NCI-H2227 (cell line): ENCODE data around the gene HPRT1.
"Not testable (repeated sequence)": the region's sequence is repeated elsewhere in the genome, so short reads cannot be mapped to it uniquely, and the experiment has no call there.

ENCODE experiments used
- DNase-seq: peaks from one replicate; lab custom pipeline; 2025; ENCODE audit not compliant: unreplicated experiment; lab: John Stamatoyannopoulos, UW

The HPRT1 gene, protein sequence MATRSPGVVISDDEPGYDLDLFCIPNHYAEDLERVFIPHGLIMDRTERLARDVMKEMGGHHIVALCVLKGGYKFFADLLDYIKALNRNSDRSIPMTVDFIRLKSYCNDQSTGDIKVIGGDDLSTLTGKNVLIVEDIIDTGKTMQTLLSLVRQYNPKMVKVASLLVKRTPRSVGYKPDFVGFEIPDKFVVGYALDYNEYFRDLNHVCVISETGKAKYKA

DNA sequence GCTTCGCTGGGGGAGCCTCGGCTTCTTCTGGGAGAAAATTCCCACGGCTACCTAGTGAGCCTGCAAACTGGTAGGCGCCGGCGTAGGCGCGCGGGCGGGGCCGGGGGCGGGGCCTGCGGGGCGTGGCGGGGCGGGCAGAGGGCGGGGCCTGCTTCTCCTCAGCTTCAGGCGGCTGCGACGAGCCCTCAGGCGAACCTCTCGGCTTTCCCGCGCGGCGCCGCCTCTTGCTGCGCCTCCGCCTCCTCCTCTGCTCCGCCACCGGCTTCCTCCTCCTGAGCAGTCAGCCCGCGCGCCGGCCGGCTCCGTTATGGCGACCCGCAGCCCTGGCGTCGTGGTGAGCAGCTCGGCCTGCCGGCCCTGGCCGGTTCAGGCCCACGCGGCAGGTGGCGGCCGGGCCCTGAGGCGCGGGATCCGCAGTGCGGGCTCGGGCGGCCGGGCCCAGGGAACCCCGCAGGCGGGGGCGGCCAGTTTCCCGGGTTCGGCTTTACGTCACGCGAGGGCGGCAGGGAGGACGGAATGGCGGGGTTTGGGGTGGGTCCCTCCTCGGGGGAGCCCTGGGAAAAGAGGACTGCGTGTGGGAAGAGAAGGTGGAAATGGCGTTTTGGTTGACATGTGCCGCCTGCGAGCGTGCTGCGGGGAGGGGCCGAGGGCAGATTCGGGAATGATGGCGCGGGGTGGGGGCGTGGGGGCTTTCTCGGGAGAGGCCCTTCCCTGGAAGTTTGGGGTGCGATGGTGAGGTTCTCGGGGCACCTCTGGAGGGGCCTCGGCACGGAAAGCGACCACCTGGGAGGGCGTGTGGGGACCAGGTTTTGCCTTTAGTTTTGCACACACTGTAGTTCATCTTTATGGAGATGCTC is at the start of gene HPRT1:
TSS of gene HPRT1 (plus strand) at position 161 of the 857 bp plus-strand sequence. CDS start at position 308, 147 bp downstream.
- DNase-seq: peak; percentile 90

DNA sequence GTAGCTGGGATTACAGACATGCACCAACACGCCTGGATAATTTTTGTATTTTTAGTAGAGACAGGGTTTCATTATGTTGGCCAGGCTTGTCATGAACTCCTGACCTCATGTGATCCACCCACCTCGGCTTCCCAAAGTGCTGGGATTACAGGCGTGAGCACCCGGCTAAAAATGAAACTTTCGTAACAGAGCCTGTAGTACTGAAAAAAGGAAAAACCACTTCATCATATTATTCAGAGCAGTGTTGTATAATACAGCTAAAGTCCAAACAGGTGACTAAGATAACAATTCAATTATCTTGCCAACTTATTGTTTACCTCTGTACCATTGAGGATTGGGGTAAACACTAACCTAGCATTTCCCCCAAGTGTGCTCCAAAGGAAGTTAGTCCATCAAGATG is 43.9 kb upstream of the HPRT1 start:
- DNase-seq: no peak

DNA sequence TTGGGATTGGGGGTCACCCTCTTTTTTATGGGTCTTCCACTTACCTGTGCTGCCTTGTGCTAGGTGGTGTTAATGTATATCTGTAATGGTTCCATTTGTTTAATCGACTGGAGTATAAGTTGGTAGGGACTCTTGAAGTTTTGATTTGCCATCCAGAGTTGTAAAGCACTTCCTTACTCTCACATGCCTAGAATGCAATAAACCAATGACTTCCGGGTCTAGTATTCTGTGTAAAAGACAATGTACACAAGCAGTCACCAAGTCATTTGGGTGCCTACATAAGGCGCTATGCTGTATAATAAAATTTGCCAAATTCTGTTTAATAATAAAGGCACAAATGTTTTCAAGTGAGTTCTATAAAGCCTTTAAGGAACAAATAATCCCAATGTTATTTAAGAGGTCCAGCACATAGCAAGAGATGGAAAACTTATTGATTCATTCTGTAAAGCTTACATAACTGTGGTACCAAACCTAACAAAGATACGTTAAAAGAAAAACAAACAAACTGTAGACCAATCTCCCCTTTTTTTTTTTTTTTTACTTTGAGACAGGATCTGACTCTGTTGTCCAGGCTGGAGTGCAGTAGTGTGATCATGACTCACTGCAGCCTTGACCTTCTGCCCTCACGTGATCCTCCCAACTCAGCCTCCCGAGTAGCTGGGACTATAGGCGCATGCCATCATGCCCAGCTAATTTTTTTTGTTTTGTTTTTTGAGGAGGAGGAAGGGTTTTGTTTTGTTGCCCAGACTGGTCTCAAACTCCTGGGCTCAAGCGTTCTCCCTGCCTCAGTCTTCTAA is 41.5 kb upstream of the HPRT1 start:
- no peak for DNase-seq

DNA sequence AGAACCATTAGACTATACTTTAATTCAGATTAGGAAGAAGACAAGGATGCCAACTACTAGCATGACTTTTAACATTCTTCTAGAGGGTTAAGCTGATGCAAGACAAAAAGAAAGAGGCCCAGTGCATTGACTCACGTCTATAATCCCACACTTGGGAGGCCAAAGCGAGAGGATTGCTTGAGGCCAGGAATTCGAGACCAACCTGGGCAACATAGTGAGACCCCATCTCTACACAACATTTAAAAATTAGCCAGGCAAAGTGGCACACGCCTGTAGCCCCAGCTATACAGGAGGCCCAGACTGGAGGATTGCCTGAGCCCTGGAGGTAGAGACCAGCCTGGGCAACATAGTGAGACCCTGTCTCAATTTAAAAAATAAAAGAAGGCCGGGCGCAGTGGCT is 40.2 kb upstream of the HPRT1 start:
- no peak for DNase-seq

DNA sequence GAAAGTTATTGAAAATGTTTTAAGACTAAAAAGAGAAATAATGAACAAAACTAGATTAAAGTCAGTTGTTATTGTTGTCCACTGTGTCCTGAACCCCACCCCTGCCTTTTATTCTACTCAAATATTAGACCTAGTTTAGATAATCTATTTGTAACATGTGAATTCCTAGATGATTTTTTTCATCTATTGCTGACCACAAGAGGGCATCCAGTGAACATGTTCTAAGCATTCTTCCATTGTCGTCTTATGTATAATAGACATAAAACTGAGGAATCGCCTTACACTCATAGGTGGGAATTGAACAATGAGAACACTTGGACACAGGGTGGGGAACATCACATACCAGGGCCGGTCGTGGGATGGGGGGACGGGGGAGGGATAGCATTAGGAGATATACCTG is 36.4 kb upstream of the HPRT1 start:
- DNase-seq: peak; percentile 34

DNA sequence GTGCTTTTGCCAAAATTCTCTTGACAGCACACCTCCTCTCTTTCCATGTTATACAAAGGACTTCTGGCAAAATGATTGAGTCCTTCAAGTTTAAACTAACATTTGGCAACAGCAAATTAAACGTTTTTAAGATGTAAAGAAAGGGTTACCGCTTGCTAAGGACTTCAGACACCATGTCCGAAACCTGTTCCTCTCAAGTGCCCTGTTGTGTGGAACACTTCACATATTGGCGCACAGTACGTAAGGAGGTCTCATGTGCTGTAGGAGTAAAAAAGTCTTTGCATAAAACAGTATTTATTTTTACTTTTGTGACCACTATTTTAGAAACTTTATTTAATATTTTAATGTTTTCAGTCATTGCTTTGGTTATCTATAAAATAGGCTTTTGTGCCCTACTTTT is 33.7 kb upstream of the HPRT1 start:
- DNase-seq: no peak

DNA sequence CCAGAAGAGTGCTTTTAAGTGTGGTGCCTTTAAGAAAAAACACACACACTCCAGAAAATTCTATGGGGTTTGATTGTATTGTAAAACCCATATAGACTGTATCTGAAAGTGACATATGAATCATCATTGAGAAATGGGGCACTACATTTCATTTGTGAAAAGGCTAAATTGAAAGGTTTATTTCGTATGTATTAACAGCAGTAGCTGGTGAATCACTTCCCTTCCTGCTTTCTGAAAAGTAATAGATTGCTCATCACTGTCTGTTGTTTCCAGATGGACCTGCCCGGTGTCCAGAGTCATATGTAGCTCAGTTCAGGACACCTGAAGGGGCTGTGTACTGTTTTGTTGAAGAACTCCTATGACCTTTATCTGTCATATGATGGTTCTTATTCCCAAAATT is 28.1 kb upstream of the HPRT1 start:
- no peak for DNase-seq

DNA sequence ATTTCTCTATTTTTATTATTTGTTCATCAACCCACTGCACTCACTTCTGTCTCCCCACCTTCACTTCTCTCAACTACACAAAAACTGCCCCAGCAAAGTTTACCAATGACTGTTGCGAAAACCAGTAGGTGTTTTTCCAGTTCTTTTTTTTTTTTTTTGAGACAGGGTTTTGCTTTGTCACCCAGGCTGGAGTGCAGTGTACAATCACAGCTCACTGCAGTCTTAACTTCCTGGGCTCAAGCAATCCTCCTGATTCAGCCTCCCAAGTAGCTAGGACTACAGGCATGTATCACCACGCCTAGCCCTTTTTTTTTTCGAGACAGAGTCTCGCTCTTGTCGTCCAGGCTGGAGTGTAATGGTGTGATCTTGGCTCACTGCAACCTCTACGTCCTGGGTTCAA is 24.1 kb upstream of the HPRT1 start:
- DNase-seq: no peak

DNA sequence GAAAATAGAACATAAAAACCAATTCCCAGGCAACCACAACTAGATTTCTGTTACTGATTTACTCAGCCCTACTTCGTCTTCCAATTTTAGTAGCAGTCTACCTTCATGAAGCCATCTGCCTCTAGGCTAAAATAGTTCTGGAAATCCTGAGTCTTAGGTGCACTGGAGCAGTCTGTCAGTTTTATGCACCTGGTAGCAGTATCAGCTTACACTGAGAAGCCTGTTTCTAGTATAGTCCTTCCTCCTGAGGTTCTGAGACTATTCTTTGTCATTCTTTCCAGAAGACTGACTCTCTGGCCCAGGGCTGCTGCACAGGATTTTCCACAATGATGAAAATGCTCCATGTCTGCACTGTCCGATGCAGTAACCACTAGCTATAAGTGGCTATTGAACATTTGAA is 16.9 kb upstream of the HPRT1 start:
- DNase-seq: no peak

DNA sequence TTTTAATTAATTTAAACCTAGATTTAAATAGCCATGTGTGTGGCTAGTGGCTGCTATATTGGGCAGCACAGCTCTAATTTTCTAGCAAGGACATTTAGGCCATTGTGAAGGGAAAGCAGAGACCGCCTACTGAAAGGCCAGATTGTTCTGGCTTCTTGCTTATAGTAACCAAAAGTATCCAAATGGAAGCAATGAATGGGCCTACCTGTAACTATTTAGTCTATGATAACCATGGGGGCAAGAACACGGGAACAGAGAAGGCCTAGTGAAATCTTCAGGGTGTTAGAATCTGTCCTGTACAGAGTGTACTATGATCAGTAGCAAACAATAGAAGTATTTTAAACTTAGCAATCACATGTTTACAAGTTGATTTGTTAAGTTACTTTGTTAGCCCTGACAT is 16.5 kb upstream of the HPRT1 start:
- no peak for DNase-seq

DNA sequence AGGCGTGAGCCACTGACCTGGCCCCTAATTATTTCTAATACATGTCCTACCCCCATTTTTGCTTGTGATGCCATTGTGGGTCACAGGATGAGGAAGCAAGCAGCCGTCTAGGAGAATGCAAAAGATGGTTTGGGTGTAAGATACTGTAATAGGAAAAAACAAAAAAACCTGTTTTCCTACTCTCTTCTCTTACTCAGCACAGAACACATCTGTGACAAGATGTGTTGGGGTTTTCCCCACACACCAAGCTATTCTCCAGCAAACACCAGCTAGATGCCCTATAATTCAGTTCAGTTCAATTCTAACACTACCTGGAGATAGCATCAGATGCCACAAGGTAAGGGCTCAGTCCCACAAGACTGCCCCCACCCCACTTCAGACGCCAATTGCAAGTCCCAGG is 15.3 kb upstream of the HPRT1 start:
- DNase-seq: no peak

DNA sequence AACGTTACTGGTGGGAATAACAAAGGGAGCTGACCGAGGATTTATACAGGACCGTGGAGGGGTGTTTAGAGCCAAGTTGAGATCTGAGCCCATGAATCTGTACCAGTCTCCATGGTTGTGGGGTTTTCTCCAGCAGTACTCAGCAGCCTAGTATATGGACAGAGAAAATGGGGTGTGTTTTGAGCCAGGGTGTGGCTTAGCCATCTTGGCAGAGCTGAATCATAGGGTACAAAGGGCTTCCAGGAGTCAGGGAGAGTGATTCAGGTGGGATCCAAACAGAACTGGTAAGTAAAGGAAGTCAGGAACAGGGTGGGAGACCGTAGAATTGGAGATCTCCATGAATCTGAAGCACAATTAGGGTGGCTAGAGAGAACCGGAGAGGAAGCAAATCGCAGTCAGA is 7.4 kb upstream of the HPRT1 start:
- DNase-seq: no peak

DNA sequence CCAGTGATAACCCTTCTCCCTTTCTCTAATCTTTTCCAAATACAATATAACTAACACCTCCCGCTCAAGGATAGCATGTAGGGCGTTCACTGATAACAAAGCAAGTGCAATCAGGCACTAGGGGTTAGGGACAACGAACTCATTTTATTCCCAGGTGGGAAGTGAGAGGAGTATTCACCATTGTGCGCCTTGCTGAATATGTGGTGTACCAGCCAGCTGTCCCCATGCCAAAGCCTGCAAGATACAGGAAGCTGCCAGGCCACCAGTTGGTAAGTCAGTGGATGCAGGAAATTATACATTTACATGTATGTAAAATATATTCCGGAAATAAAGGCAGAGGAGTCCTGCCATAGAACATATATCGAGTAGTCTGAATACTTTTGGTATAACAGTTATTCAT is 6.3 kb upstream of the HPRT1 start:
- DNase-seq: no peak

DNA sequence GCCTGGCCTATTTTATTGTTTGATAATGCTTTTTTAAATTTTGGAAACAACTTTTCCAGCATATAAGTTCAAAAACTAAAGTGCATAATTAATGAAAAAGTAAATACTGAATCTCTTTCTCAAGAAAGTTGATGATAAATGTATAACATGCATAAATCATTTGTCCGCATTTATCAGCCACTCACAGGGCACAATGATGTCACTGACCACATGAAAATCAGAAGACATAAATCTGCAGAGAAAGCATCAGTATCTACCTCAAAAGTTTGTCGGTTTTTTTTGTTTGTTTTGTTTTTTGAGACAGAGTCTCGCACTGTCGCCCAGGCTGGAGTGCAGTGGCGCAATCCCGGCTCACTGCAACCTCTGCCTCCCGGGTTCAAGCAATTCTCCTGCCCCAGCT is 5.5 kb upstream of the HPRT1 start:
- no peak for DNase-seq

DNA sequence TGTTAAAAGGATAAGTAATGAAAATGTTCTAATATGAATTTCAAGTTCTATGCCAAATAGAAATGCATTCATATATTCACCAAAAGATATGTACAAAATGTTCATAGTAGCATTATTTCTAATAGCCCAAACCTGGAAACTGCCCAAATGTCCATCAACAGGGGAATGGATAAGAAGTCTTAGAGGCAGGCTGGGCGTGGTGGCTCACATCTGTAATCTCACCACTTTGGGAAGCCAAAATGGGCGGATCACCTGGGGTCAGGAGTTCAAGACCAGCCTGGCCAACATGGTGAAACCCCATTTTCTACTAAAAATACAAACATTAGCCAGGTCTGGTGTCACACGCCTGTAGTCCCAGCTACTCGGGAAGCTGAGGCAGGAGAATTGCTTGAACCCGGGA is 2.3 kb upstream of the HPRT1 start:
- DNase-seq: no peak

DNA sequence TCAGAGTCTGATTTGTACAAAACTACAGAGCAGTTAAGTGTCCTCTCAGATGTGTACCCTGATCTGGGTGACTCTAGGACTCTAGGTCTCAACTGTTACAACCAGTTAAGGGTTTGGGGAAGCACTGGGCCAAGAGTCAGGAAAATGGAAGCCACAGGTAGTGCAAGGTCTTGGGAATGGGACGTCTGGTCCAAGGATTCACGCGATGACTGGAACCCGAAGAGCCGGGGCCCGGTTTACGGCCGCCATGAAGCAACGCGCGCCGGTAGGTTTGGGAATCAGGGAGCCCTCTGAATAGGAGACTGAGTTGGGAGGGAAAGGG is 321 bp upstream of the HPRT1 start:
- no peak for DNase-seq

DNA sequence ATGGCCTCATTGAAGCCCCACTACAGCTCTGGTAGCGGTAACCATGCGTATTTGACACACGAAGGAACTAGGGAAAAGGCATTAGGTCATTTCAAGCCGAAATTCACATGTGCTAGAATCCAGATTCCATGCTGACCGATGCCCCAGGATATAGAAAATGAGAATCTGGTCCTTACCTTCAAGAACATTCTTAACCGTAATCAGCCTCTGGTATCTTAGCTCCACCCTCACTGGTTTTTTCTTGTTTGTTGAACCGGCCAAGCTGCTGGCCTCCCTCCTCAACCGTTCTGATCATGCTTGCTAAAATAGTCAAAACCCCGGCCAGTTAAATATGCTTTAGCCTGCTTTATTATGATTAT is 876 bp downstream of the HPRT1 start:
- DNase-seq: peak; percentile 55

DNA sequence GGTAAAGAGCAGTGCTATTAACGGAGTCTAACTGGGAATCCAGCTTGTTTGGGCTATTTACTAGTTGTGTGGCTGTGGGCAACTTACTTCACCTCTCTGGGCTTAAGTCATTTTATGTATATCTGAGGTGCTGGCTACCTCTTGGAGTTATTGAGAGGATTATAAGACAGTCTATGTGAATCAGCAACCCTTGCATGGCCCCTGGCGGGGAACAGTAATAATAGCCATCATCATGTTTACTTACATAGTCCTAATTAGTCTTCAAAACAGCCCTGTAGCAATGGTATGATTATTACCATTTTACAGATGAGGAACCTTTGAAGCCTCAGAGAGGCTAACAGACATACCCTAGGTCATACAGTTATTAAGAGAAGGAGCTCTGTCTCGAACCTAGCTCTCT is 1.5 kb downstream of the HPRT1 start:
- no peak for DNase-seq

DNA sequence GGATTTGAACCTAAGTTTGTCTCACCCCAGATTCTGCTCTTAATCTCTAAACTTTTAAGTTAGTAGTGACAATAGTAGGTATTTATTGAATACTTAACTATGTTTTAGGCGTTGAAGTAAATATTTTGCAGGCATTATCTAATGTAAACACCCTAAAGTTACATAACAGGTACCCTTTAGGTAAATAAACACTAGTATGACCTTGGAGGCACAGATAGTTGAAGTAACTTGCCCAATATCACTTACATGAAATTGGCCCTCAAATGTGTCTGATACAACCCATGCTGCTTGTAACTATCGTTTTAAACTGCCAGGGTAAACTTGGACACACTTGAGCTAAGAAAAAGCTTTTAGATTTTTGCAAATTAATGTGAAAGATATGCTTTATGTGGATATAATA is 3.0 kb downstream of the HPRT1 start:
- DNase-seq: no peak

DNA sequence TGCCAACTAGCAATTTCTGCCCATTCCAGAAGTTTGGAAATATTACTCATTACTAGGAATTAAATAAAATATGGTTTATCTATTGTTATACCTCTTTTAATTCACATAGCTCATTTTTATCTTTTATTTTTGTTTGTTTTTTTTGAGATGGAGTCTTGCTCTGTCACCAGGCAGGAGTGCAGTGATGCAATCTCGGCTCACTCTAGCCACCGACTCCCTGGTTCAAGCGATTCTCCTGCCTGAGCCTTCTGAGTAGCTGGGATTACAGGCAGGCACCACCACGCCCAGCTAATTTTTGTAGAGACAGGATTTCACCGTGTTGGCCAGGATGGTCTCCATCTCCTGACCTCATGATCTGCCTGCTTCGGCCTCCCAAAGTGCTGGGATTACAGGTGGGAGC is 4.5 kb downstream of the HPRT1 start:
- DNase-seq: not testable (repeated sequence)

DNA sequence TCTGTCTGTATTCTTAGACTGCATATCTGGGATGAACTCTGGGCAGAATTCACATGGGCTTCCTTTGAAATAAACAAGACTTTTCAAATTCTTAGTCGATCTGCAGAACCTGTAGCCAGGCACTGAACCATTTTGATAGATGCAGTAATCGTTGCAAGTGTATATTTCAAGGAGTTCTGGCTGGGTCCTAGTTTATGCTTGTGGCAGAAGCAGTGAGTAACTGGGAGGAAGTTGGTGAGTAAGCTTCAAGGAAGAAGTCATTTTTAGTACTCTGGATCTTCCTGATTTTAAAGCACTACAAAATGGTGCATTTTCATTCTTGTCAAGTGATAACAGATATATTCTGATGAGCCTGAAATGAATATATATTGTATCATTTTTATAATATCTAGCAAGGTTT is 9.5 kb downstream of the HPRT1 start:
- no peak for DNase-seq

DNA sequence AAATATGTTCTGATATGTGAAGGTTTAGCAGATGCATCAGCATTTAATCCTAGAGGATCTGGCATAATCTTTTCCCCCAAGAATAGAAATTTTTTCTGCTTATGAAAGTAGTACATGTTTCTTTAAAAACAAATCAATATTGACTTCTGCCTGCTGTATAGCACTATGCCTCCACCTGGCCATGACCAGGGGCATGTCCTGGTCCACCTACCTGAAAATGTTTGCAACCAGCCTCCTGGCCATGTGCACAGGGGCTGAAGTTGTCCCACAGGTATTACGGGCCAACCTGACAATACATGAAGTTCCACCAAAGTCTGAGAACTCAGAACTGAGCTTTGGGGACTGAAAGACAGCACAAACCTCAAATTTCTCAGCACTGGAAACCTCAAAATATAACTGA is 10.0 kb downstream of the HPRT1 start:
- no peak for DNase-seq
